Spleen (tissue), 11 donors: Measurements from ENCODE around the gene CDK3. TPM values are rescaled to one million over a fixed set of nuclear protein-coding genes. Genes with fewer than 3 reads are reported as not detected.

ENCODE experiments used
- DNase-seq: peaks from one replicate; pipeline ENCODE4 v3.0.0-alpha.2; 2020
- H3K27ac ChIP-seq, 8 donors: fragments of 200-600 bp; sonication (generic) in 7 of 8; 1 replicate in 4 of 8; 2 replicates in 4 of 8; pipeline versions ENCODE4 v1.5.0 to v1.8.0; 2016 to 2021; ENCODE audit warnings: inconsistent platforms in 4 of 8, mild to moderate bottlenecking in 4 of 8, moderate library complexity in 1 of 8
- H3K27me3 ChIP-seq, 7 donors: fragments of 200-600 bp; sonication (generic) in 6 of 7; replicated peaks in 1 of 7; 1 replicate in 4 of 7; 2 replicates in 3 of 7; pipeline versions ENCODE4 v1.5.0 to v1.8.0; 2016 to 2021; ENCODE audit warnings: inconsistent platforms in 3 of 7, mild to moderate bottlenecking in 1 of 7
- H3K36me3 ChIP-seq, 6 donors: fragments of 200-600 bp; sonication (generic) in 5 of 6; 1 replicate in 4 of 6; 2 replicates in 2 of 6; pipeline versions ENCODE4 v1.5.0 to v1.8.0; 2016 to 2021; ENCODE audit warnings: inconsistent platforms in 2 of 6
- H3K4me1 ChIP-seq, 6 donors: fragments of 200-600 bp; sonication (generic) in 5 of 6; 1 replicate in 3 of 6; 2 replicates in 3 of 6; pipeline versions ENCODE4 v1.5.0 to v1.8.0; 2016 to 2021; ENCODE audit warnings: inconsistent platforms in 3 of 6
- H3K4me3 ChIP-seq, 8 donors: fragments of 200-600 bp; sonication (generic) in 7 of 8; 1 replicate in 4 of 8; 2 replicates in 4 of 8; pipeline versions ENCODE4 v1.5.0 to v1.8.0; 2016 to 2021; ENCODE audit warnings: inconsistent platforms in 4 of 8, mild to moderate bottlenecking in 4 of 8, moderate library complexity in 2 of 8
- H3K9me3 ChIP-seq, 8 donors: fragments of 200-600 bp; sonication (generic) in 7 of 8; 1 replicate in 4 of 8; 2 replicates in 4 of 8; pipeline versions ENCODE4 v1.5.0 to v1.8.0; 2016 to 2021; ENCODE audit warnings: inconsistent platforms in 4 of 8
- POLR2A ChIP-seq, 3 donors: fragments of 450-650 bp; IDR thresholded peaks; one replicate each; pipeline ENCODE4 v1.5.1; 2017; ENCODE audit warnings: antibody characterized with exemption in 3 of 3, mild to moderate bottlenecking in 1 of 3
- POLR2AphosphoS5 ChIP-seq, 3 donors: sonication (generic); formaldehyde crosslinking; IDR thresholded peaks; one replicate each; pipeline ENCODE4 v1.5.1; 2017; ENCODE audit warnings: antibody characterized with exemption in 3 of 3
- WGBS, 5 donors: extraction: QIAGEN DNeasy Blood & Tissue Kit in 3 of 5; methylation state at CpG; one replicate each; pipeline versions ENCODE4 v1.1.5 to v1.1.7; 2013 to 2018; 5-methylcytosine and 5-hydroxymethylcytosine counted together
- intact Hi-C: fragments of 100-400 bp; cut with DNase I; formaldehyde crosslinking; loops from one replicate; pipeline ENCODE4 v1.15.0; 2023; ENCODE audit warnings: low total_unique reads
- polyA plus RNA-seq, 3 donors: library from polyadenylated mRNA; stranded (reverse); fragments of 200-250 nt; gene quantifications; one replicate each; pipeline ENCODE4 v1.2.1, GENCODE V29; 2013
- total RNA-seq, 7 donors: library from RNA; depleted of rRNA in 3 of 7; stranded (reverse); fragments of >200 nt in 3 of 7; fragmentation: NEBNext Ultra II Directional in 4 of 7; extraction: Animal tissue kit (Norgen Biotek cat#: 25700) in 4 of 7; gene quantifications; one replicate each; pipeline versions ENCODE4 v1.1.0 to v1.2.1, GENCODE V29; 2016 to 2021
- TF ChIP-seq, protein P1 (sequence below), 11 experiments: fragments of 200-600 bp in 7 of 11; fragments of 450-650 bp in 4 of 11; sonication (generic) in 4 of 11; IDR thresholded peaks in 8 of 11; conservative IDR thresholded peaks in 3 of 11; 1 replicate in 7 of 11; 2 replicates in 4 of 11; pipeline versions ENCODE4 v1.4.0 to v1.8.0; 2016 to 2021; ENCODE audit warnings: antibody characterized with exemption in 11 of 11, inconsistent platforms in 4 of 11, mild to moderate bottlenecking in 1 of 11
- donor health status: healthy with polysubstance abuse.
- donor health status: DM: no; HTN: no; CAD: no; lungs with moderate emphysema.
- donor health status: DM: no; HTN: no; CAD: no.
- donor health status: Bipolar disorder and iron deficiency.
- donor health status: healthy.
- donor health status: DM: no; HTN: no; CAD: no.
- donor health status: DM: yes; HTN: yes; CAD: no.

The CDK3 gene
- total and polyA plus RNA-seq, 10 donors: 6.7 to 39.8 (median 9.1) TPM

- TF ChIP-seq POLR2AphosphoS5 (IDR thresholded peaks at IDR 0.05) (no peak), POLR2A (IDR thresholded peaks at IDR 0.05) (no peak)
- TF ChIP-seq, protein P1, sequence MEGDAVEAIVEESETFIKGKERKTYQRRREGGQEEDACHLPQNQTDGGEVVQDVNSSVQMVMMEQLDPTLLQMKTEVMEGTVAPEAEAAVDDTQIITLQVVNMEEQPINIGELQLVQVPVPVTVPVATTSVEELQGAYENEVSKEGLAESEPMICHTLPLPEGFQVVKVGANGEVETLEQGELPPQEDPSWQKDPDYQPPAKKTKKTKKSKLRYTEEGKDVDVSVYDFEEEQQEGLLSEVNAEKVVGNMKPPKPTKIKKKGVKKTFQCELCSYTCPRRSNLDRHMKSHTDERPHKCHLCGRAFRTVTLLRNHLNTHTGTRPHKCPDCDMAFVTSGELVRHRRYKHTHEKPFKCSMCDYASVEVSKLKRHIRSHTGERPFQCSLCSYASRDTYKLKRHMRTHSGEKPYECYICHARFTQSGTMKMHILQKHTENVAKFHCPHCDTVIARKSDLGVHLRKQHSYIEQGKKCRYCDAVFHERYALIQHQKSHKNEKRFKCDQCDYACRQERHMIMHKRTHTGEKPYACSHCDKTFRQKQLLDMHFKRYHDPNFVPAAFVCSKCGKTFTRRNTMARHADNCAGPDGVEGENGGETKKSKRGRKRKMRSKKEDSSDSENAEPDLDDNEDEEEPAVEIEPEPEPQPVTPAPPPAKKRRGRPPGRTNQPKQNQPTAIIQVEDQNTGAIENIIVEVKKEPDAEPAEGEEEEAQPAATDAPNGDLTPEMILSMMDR (IDR thresholded peaks at IDR 0.05 in 8 of 11, conservative IDR thresholded peaks at IDR 0.05 in 3 of 11): no peak
- DNase-seq: no peak
- H3K27ac ChIP-seq: no peak overlapping the region
- H3K4me3 ChIP-seq: no peak overlapping the region
- WGBS, 5 donors: 76 to 98% (median 92%) methylated on average over 7 to 9 of the region's 9 CpGs
- H3K36me3 ChIP-seq: no peaks in the 10 kb centered on the region
- H3K4me1 ChIP-seq: peaks cover 0 to 7% (median 1%) of the 10 kb centered on the region in 6 donors
- peaks cover 0 to 30% (median 0%) of the 10 kb centered on the region in 7 donors for H3K27me3 ChIP-seq
- no peaks in the 10 kb centered on the region for H3K9me3 ChIP-seq
- intact Hi-C loops: no loop called here
Measured at GRCh38 chr17:76023900-76024237, 23.2 kb downstream of the CDK3 start.

- peaks cover 2 to 12% (median 6%) of the 10 kb centered on the region in 6 donors for H3K4me1 ChIP-seq
- DNase-seq: no peak
- no peaks in the 10 kb centered on the region for H3K9me3 ChIP-seq
- H3K36me3 ChIP-seq: no peaks in the 10 kb centered on the region
- TF ChIP-seq, protein P1 (IDR thresholded peaks at IDR 0.05 in 8 of 11, conservative IDR thresholded peaks at IDR 0.05 in 3 of 11): no peak
- TF ChIP-seq POLR2AphosphoS5 (IDR thresholded peaks at IDR 0.05) (no peak), POLR2A (IDR thresholded peaks at IDR 0.05) (no peak)
- no peak overlapping the region for H3K4me3 ChIP-seq
- H3K27me3 ChIP-seq: peaks cover 0 to 30% (median 0%) of the 10 kb centered on the region in 7 donors
- WGBS, 5 donors: 83 to 100% (median 90%) methylated on average over 1 to 9 of the region's 9 CpGs
- no peak overlapping the region for H3K27ac ChIP-seq
- intact Hi-C loops: no loop called here
Measured at GRCh38 chr17:76024353-76024752, 23.7 kb downstream of the CDK3 start.

DNA sequence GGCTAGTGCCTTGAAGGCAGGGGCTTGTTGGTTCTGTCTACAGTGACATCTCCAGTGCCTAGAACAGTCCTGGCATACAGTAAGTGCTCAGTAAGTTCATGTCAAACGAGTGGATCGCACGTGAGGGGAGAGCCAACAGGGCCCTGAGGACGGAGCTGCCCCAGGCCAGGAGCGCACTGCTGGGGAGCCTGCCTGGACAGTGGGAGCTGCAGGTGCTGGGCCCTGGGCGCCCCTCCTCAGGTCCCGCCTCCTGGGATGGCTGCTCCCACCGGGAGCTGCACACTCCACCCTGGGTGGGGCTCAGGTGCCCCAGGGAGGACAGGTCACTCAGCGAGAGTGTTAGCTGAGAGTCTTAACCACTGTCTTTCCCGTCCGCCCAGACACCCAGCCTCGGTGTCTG is 24.6 kb downstream of the CDK3 start:
- H3K4me3 ChIP-seq: no peak overlapping the region
- TF ChIP-seq, protein P1 (IDR thresholded peaks at IDR 0.05 in 8 of 11, conservative IDR thresholded peaks at IDR 0.05 in 3 of 11): no peak
- no peak for TF ChIP-seq POLR2AphosphoS5 (IDR thresholded peaks at IDR 0.05)
- no peak for TF ChIP-seq POLR2A (IDR thresholded peaks at IDR 0.05)
- WGBS, 5 donors: 82 to 95% (median 91%) methylated on average over 7 to 12 of the region's 12 CpGs
- intact Hi-C loops: no loop called here
- no peaks in the 10 kb centered on the region for H3K36me3 ChIP-seq
- H3K27me3 ChIP-seq: peaks cover 0 to 30% (median 0%) of the 10 kb centered on the region in 7 donors
- no peak for DNase-seq
- H3K27ac ChIP-seq: no peak overlapping the region
- no peaks in the 10 kb centered on the region for H3K9me3 ChIP-seq
- peaks cover 10 to 21% (median 16%) of the 10 kb centered on the region in 6 donors for H3K4me1 ChIP-seq

- H3K27ac ChIP-seq: no peak overlapping the region
- H3K27me3 ChIP-seq: peaks cover 0 to 21% (median 0%) of the 10 kb centered on the region in 7 donors
- 69 to 92% (median 88%) methylated on average over 6 to 15 of the region's 15 CpGs for WGBS, 5 donors
- no peak for DNase-seq
- H3K4me1 ChIP-seq: peaks cover 12 to 25% (median 17%) of the 10 kb centered on the region in 6 donors
- H3K9me3 ChIP-seq: no peaks in the 10 kb centered on the region
- TF ChIP-seq POLR2AphosphoS5 (IDR thresholded peaks at IDR 0.05) (no peak), POLR2A (IDR thresholded peaks at IDR 0.05) (no peak)
- TF ChIP-seq, protein P1 (IDR thresholded peaks at IDR 0.05 in 8 of 11, conservative IDR thresholded peaks at IDR 0.05 in 3 of 11): no peak
- no peaks in the 10 kb centered on the region for H3K36me3 ChIP-seq
- intact Hi-C loops: no loop called here
- no peak overlapping the region for H3K4me3 ChIP-seq
Measured at GRCh38 chr17:76026714-76027158, 26.1 kb downstream of the CDK3 start.
